H1 (cell line): ENCODE data around the gene ORC3. TPM values are rescaled to one million over a fixed set of nuclear protein-coding genes. Genes with fewer than 3 reads are reported as not detected.

Experiments
- CTCF ChIA-PET: fragments of 300-600 bp; sonication (Branson Sonifier 250); formaldehyde crosslinking; loops from one replicate; lab custom pipeline; 2021; ENCODE audit not compliant: partially characterized antibody; lab: Charles Lee
- POLR2A ChIA-PET: fragments of 300-600 bp; sonication (Branson Sonifier 250); formaldehyde crosslinking; loops from one replicate; lab custom pipeline; 2021; ENCODE audit warnings: inconsistent platforms; ENCODE audit not compliant: partially characterized antibody; lab: Charles Lee
- DNase-seq, 2 experiments: peaks; one replicate each; pipeline versions ENCODE4 v3.0.0 to v3.0.0-alpha.2; 2010 to 2022; ENCODE audit warnings: low spot score in 2 of 2, low read depth in 1 of 2, mixed read lengths in 1 of 2
- FAIRE-seq: peaks from 2 replicates; lab custom pipeline; 2011; peaks lifted over from hg19 to GRCh38; lab: Jason Lieb, UNC
- H2AFZ ChIP-seq: 2 replicates; pipeline ENCODE4 v1.8.1; 2012; ENCODE audit warnings: low read length, inconsistent platforms
- H2AK5ac ChIP-seq: 2 replicates; pipeline ENCODE4 v1.6.1; 2013; ENCODE audit warnings: low read depth, low read length
- H2BK120ac ChIP-seq: replicated peaks from 2 replicates; pipeline ENCODE3; 2013; ENCODE audit warnings: low read depth, low read length, inconsistent platforms
- H2BK12ac ChIP-seq: 2 replicates; pipeline ENCODE4 v1.6.1; 2013; ENCODE audit warnings: low read depth, low read length
- H2BK15ac ChIP-seq: 2 replicates; pipeline ENCODE4 v1.6.1; 2013; ENCODE audit warnings: low read length
- H2BK20ac ChIP-seq: 2 replicates; pipeline ENCODE4 v1.6.1; 2013; ENCODE audit warnings: low read length
- H2BK5ac ChIP-seq: 2 replicates; pipeline ENCODE4 v1.6.1; 2013; ENCODE audit warnings: low read depth, low read length
- H3K14ac ChIP-seq: 2 replicates; pipeline ENCODE4 v1.6.1; 2013; ENCODE audit warnings: inconsistent platforms; ENCODE audit not compliant: insufficient read length
- H3K18ac ChIP-seq: 2 replicates; pipeline ENCODE4 v1.6.1; 2013; ENCODE audit warnings: low read length; ENCODE audit errors: extremely low read depth
- H3K23ac ChIP-seq: 2 replicates; pipeline ENCODE4 v1.6.1; 2013; ENCODE audit warnings: inconsistent platforms; ENCODE audit not compliant: insufficient read length
- H3K23me2 ChIP-seq: 2 replicates; pipeline ENCODE4 v1.6.1; 2013; ENCODE audit warnings: low read depth, low read length
- H3K27ac ChIP-seq: 2 replicates; pipeline ENCODE4 v1.6.1; 2011; ENCODE audit warnings: low read depth, low read length, inconsistent platforms
- H3K27me3 ChIP-seq, 4 experiments: replicated peaks in 1 of 4; 1 replicate in 1 of 4; 2 replicates in 3 of 4; pipeline versions ENCODE4 v1.6.1 to v1.8.1; 2011 to 2013; ENCODE audit warnings: low read length in 3 of 4, mild to moderate bottlenecking in 3 of 4, inconsistent platforms in 2 of 4, mixed read lengths in 2 of 4, moderate library complexity in 1 of 4; ENCODE audit not compliant: control insufficient read depth in 3 of 4, insufficient read depth in 3 of 4; ENCODE audit errors: extremely low read depth in 1 of 4
- H3K36me3 ChIP-seq, 4 experiments: 2 replicates each; pipeline versions ENCODE4 v1.6.1 to v1.8.1; 2011 to 2013; ENCODE audit warnings: mild to moderate bottlenecking in 4 of 4, low read length in 3 of 4, moderate library complexity in 2 of 4, control low read depth in 1 of 4, inconsistent platforms in 1 of 4; ENCODE audit not compliant: insufficient read depth in 4 of 4, control insufficient read depth in 2 of 4
- H3K4ac ChIP-seq: replicated peaks from 2 replicates; pipeline ENCODE3; 2013; ENCODE audit warnings: low read length, low read depth, mixed read lengths, inconsistent platforms; ENCODE audit not compliant: insufficient read length
- H3K4me1 ChIP-seq, 4 experiments: replicated peaks in 1 of 4; 1 replicate in 1 of 4; 2 replicates in 3 of 4; pipeline versions ENCODE4 v1.6.1 to v1.8.1; 2011 to 2013; ENCODE audit warnings: low read length in 3 of 4, inconsistent platforms in 2 of 4, mixed read lengths in 1 of 4; ENCODE audit not compliant: insufficient read depth in 4 of 4, control insufficient read depth in 3 of 4
- H3K4me2 ChIP-seq, 2 experiments: 2 replicates each; pipeline versions ENCODE4 v1.6.1 to v1.8.1; 2011 to 2013; ENCODE audit warnings: low read depth in 2 of 2, low read length in 2 of 2, control low read depth in 1 of 2, inconsistent platforms in 1 of 2, mild to moderate bottlenecking in 1 of 2; ENCODE audit not compliant: insufficient read depth in 1 of 2
- H3K4me3 ChIP-seq, 4 experiments: fragments of 200-600, 300-600 bp in 1 of 4; sonication (generic), shearing (Covaris generic), sonication (Bioruptor Twin) in 1 of 4; 2 replicates each; pipeline versions ENCODE4 v1.5.1 to v1.8.1; 2011 to 2016; ENCODE audit warnings: low read length in 4 of 4, low read depth in 3 of 4, control low read depth in 2 of 4, inconsistent platforms in 2 of 4, mild to moderate bottlenecking in 2 of 4, mixed read lengths in 1 of 4, moderate library complexity in 1 of 4; ENCODE audit not compliant: insufficient read depth in 2 of 4; ENCODE audit errors: extremely low read depth in 1 of 4
- H3K56ac ChIP-seq: replicated peaks from 2 replicates; pipeline ENCODE3; 2013; ENCODE audit warnings: low read depth, mild to moderate bottlenecking, mixed read lengths, low read length, inconsistent platforms; ENCODE audit not compliant: insufficient read length
- H3K79me1 ChIP-seq: 2 replicates; pipeline ENCODE4 v1.6.1; 2013; ENCODE audit warnings: low read depth, low read length, control low read depth
- H3K79me2 ChIP-seq, 2 experiments: 2 replicates each; pipeline versions ENCODE4 v1.6.1 to v1.8.1; 2012 to 2013; ENCODE audit warnings: low read length in 2 of 2, mild to moderate bottlenecking in 2 of 2, inconsistent platforms in 1 of 2; ENCODE audit not compliant: insufficient read depth in 2 of 2, control insufficient read depth in 1 of 2
- H3K9ac ChIP-seq, 4 experiments: replicated peaks in 1 of 4; 1 replicate in 1 of 4; 2 replicates in 3 of 4; pipeline versions ENCODE4 v1.6.1 to v1.8.1; 2011 to 2013; ENCODE audit warnings: low read depth in 3 of 4, low read length in 3 of 4, control low read depth in 2 of 4, mild to moderate bottlenecking in 2 of 4, moderate library complexity in 2 of 4, inconsistent platforms in 1 of 4; ENCODE audit errors: extremely low read depth in 1 of 4
- H3K9me3 ChIP-seq, 2 experiments: 2 replicates each; pipeline versions ENCODE4 v1.6.1 to v1.8.1; 2012 to 2013; ENCODE audit warnings: mild to moderate bottlenecking in 2 of 2, moderate library complexity in 2 of 2, control low read depth in 1 of 2, inconsistent platforms in 1 of 2, low read depth in 1 of 2, low read length in 1 of 2, mixed read lengths in 1 of 2; ENCODE audit not compliant: insufficient read depth in 2 of 2
- H4K20me1 ChIP-seq, 2 experiments: replicated peaks in 1 of 2; 2 replicates each; pipeline versions ENCODE3 to v1.8.1; 2011 to 2013; ENCODE audit warnings: inconsistent platforms in 2 of 2, low read length in 2 of 2, mild to moderate bottlenecking in 1 of 2; ENCODE audit not compliant: insufficient read depth in 2 of 2, control insufficient read depth in 1 of 2
- H4K5ac ChIP-seq: 2 replicates; pipeline ENCODE4 v1.6.1; 2013; ENCODE audit warnings: low read length, low read depth, mixed read lengths, inconsistent platforms; ENCODE audit not compliant: insufficient read length
- H4K8ac ChIP-seq: 2 replicates; pipeline ENCODE4 v1.8.0; 2013; ENCODE audit warnings: mild to moderate bottlenecking, moderate library complexity, low read length, inconsistent platforms; ENCODE audit not compliant: insufficient read depth; ENCODE audit errors: extremely low read depth
- H4K91ac ChIP-seq: replicated peaks from 2 replicates; pipeline ENCODE3; 2013; ENCODE audit warnings: low read length, mixed read lengths, inconsistent platforms; ENCODE audit not compliant: insufficient read length
- ASH2L ChIP-seq: fragments of 200-600, 300-600 bp; sonication (generic); IDR thresholded peaks from one replicate; pipeline ENCODE4 v1.7.1; 2017; ENCODE audit warnings: low read length
- CHD1 ChIP-seq: IDR thresholded peaks from 2 replicates; pipeline ENCODE4 v1.6.1; 2012; ENCODE audit warnings: low read depth, low read length, improper control_type of control experiment
- CHD2 ChIP-seq: IDR thresholded peaks from 2 replicates; pipeline ENCODE4 v1.6.1; 2012; ENCODE audit warnings: low read length, improper control_type of control experiment
- CREB1 ChIP-seq: IDR thresholded peaks from 2 replicates; pipeline ENCODE4 v1.6.1; 2012; ENCODE audit warnings: inconsistent platforms
- EP300 ChIP-seq, 2 experiments: IDR thresholded peaks; 1 replicate in 1 of 2; 2 replicates in 1 of 2; pipeline ENCODE4 v1.6.1; 2011 to 2012; ENCODE audit warnings: low read depth in 2 of 2, low read length in 2 of 2, mild to moderate bottlenecking in 2 of 2, borderline replicate concordance in 1 of 2, inconsistent platforms in 1 of 2, moderate library complexity in 1 of 2
- FOSL1 ChIP-seq: IDR thresholded peaks from 2 replicates; pipeline ENCODE4 v1.6.1; 2011; ENCODE audit warnings: mild to moderate bottlenecking, low read depth, low read length, moderate library complexity; ENCODE audit not compliant: insufficient read depth
- JUND ChIP-seq: IDR thresholded peaks from 2 replicates; pipeline ENCODE4 v1.6.1; 2011; ENCODE audit warnings: mild to moderate bottlenecking, improper control_type of control experiment, low read length
- RNF2 ChIP-seq: fragments of 200-900, 300-1000 bp; sonication (generic); IDR thresholded peaks from 2 replicates; pipeline ENCODE4 v1.7.1; 2016; ENCODE audit warnings: borderline replicate concordance, low read depth, mild to moderate bottlenecking, antibody characterized with exemption, low read length; ENCODE audit not compliant: poor library complexity, severe bottlenecking; ENCODE audit errors: missing control alignments
- RXRA ChIP-seq: IDR thresholded peaks from 2 replicates; pipeline ENCODE4 v1.6.1; 2011; ENCODE audit warnings: low read depth, mild to moderate bottlenecking, low read length, moderate library complexity; ENCODE audit not compliant: insufficient read depth
- SIX5 ChIP-seq: IDR thresholded peaks from 2 replicates; pipeline ENCODE4 v1.6.1; 2011; ENCODE audit warnings: mild to moderate bottlenecking, low read depth, low read length
- SP2 ChIP-seq: IDR thresholded peaks from 2 replicates; pipeline ENCODE4 v1.6.1; 2012; ENCODE audit warnings: mild to moderate bottlenecking, low read length, inconsistent platforms
- TEAD4 ChIP-seq: IDR thresholded peaks from 2 replicates; pipeline ENCODE4 v1.6.1; 2012; ENCODE audit warnings: low read depth, low read length, inconsistent platforms, mixed read lengths
- WGBS, 2 experiments: shearing (Covaris generic) in 1 of 2; methylation state at CpG; one replicate each; pipeline versions ENCODE4 v1.1.6 to v1.1.7; 2013 to 2015; ENCODE audit warnings: low lambda C conversion rate in 2 of 2, mixed read lengths in 2 of 2, inconsistent platforms in 1 of 2, low coverage in 1 of 2, missing lambda C conversion rate in 1 of 2; ENCODE audit not compliant: insufficient replicate concordance in 2 of 2, insufficient coverage in 1 of 2, insufficient read length in 1 of 2; ENCODE audit errors: extremely low coverage in 1 of 2, missing lambda C conversion rate in 1 of 2; 5-methylcytosine and 5-hydroxymethylcytosine counted together
- polyA plus RNA-seq, 7 experiments: library from polyadenylated mRNA; depleted of rRNA in 3 of 7; stranded (reverse) in 5 of 7; unstranded in 2 of 7; fragments of >200 nt in 5 of 7; fragments of 200-250 nt in 2 of 7; gene quantifications; 1 replicate in 5 of 7; 2 replicates in 1 of 7; 4 replicates in 1 of 7; pipeline versions ENCODE4 v1.2.1 to v1.2.3, GENCODE V29; 2011 to 2013; ENCODE audit warnings: missing spikeins in 2 of 7, mixed read lengths in 2 of 7
- total RNA-seq: library from RNA; stranded (reverse); fragmentation: NEBNext Ultra II Directional; extraction: Animal tissue kit (Norgen Biotek cat#: 25700); gene quantifications from 2 replicates; pipeline ENCODE4 v1.2.1, GENCODE V29; 2021
- TF ChIP-seq, protein P1 (sequence below): IDR thresholded peaks from 2 replicates; pipeline ENCODE4 v1.6.1; 2011; ENCODE audit warnings: low read length, improper control_type of control experiment
- TF ChIP-seq, protein P2 (sequence below): IDR thresholded peaks from 2 replicates; pipeline ENCODE4 v1.6.1; 2012; ENCODE audit warnings: inconsistent platforms

The ORC3 gene
- total and polyA plus RNA-seq, 2 of the 8 experiments (the other 6 are each of a cell fraction or from before 2014, with no cell fraction given), result 35.9 to 60.9 TPM

DNA sequence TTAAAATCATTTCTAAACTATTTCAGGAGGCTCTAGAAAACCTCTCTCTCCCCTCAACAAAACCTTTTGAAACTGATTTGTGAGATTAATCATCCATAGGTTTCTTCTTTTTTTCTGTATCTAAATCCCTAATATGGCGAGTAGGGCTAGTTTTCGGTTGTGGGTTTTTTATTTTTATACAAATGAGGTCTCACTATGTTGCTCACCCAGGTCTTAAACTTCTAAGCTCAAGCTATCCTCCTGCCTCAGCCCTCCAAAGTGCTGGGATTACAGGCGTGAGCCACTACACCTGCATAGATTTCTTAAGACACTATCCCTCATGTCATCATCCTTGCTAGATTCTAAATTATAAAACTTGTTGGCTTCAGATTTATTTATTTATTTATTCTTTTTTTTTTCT, 43.9 kb downstream of the ORC3 start:
- no peak overlapping the region for H3K23ac ChIP-seq
- H3K4me1 ChIP-seq, result no peaks in the 10 kb centered on the region
- no peaks in the 10 kb centered on the region for H3K79me2 ChIP-seq
- POLR2A ChIA-PET, result no interaction called here
- CTCF ChIA-PET, result no interaction called here
- DNase-seq (no peak), FAIRE-seq (no peak)
- no peak overlapping the region for H2BK20ac ChIP-seq
- peaks cover 0 to 41% (median 19%) of the 10 kb centered on the region in 4 experiments for H3K36me3 ChIP-seq
- no peaks in the 10 kb centered on the region for H3K79me1 ChIP-seq
- H3K9ac ChIP-seq, result no peak overlapping the region
- H2BK5ac ChIP-seq, result no peak overlapping the region
- no peaks in the 10 kb centered on the region for H3K23me2 ChIP-seq
- no peak overlapping the region for H3K18ac ChIP-seq
- no peak overlapping the region for H3K4me2 ChIP-seq
- no peak overlapping the region for H3K4ac ChIP-seq
- no peak overlapping the region for H3K56ac ChIP-seq
- H4K5ac ChIP-seq, result no peak overlapping the region
- H3K4me3 ChIP-seq, result no peak overlapping the region
- H4K8ac ChIP-seq, result no peak overlapping the region
- H3K14ac ChIP-seq, result no peak overlapping the region
- no peak overlapping the region for H2AK5ac ChIP-seq
- no peaks in the 10 kb centered on the region for H3K27me3 ChIP-seq
- no peaks in the 10 kb centered on the region for H3K9me3 ChIP-seq
- no peak overlapping the region for H2BK120ac ChIP-seq
- peaks cover 0 to 3% of the 10 kb centered on the region in 2 experiments for H4K20me1 ChIP-seq
- no peak overlapping the region for H4K91ac ChIP-seq
- no peak overlapping the region for H3K27ac ChIP-seq
- H2BK15ac ChIP-seq, result no peak overlapping the region
- no peak overlapping the region for H2AFZ ChIP-seq
- WGBS, 2 experiments, result 80% methylated on average over 3 of the region's 3 CpGs; no CpG with 5 or more reads in 1 of the 2 experiments
- no peak overlapping the region for H2BK12ac ChIP-seq
- TF ChIP-seq, protein P1, sequence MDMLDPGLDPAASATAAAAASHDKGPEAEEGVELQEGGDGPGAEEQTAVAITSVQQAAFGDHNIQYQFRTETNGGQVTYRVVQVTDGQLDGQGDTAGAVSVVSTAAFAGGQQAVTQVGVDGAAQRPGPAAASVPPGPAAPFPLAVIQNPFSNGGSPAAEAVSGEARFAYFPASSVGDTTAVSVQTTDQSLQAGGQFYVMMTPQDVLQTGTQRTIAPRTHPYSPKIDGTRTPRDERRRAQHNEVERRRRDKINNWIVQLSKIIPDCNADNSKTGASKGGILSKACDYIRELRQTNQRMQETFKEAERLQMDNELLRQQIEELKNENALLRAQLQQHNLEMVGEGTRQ, result no peak
- TF ChIP-seq TEAD4, result no peak
- TF ChIP-seq, protein P2, sequence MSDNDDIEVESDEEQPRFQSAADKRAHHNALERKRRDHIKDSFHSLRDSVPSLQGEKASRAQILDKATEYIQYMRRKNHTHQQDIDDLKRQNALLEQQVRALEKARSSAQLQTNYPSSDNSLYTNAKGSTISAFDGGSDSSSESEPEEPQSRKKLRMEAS, result no peak
- TF ChIP-seq CREB1, result no peak
- no peak for TF ChIP-seq EP300 (IDR thresholded peaks at IDR 0.05; ENCODE audit: borderline replicate concordance in 1 of 2, low read depth in 2 of 2, low read length in 2 of 2)
- no peak for TF ChIP-seq SIX5
- TF ChIP-seq CHD1, result no peak
- TF ChIP-seq JUND, result no peak
- TF ChIP-seq RNF2, result no peak
- no peak for TF ChIP-seq CHD2
- no peak for TF ChIP-seq RXRA
- no peak for TF ChIP-seq ASH2L
- no peak for TF ChIP-seq SP2
- TF ChIP-seq FOSL1, result no peak
